ENCODE results near the gene RPL31. TPM values are rescaled to one million over a fixed set of nuclear protein-coding genes. Genes with fewer than 3 reads are reported as not detected.

The RPL31 gene
- total RNA-seq, 1 experiment from 2014 or later = 1,803 TPM

DNA sequence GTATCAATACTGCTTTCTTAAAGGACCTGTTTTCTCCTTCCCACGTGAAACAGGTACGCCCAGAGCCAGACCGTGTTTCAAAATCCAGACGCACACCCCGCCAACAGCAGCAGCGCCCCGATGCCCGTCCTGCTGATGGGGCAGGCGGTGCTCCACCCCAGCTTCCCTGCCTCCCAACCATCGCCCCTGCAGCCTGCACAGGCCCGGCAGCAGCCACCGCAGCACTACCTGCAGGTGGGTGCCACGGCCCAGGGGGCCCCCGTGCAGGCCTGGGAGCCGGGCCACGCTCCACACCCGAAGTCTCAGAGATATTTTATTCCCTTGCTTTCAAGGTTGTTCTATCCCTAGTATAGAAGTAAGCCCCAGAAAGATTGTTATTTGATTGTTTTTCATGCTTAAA is 8.8 kb upstream of the RPL31 start:
- DNase-seq (ENCODE audit: low read depth) = no peak

- no peak for DNase-seq (ENCODE audit: low read depth)
Observed at GRCh38 chr2:100995309-100996075, 6.6 kb upstream of the RPL31 start.

- DNase-seq (ENCODE audit: low read depth) = no peak
Observed at GRCh38 chr2:100997509-100998234, 4.4 kb upstream of the RPL31 start.

GRCh38 chr2:100998235-100998573 is 3.9 kb upstream of the RPL31 start:
- DNase-seq (ENCODE audit: low read depth) = no peak

DNA sequence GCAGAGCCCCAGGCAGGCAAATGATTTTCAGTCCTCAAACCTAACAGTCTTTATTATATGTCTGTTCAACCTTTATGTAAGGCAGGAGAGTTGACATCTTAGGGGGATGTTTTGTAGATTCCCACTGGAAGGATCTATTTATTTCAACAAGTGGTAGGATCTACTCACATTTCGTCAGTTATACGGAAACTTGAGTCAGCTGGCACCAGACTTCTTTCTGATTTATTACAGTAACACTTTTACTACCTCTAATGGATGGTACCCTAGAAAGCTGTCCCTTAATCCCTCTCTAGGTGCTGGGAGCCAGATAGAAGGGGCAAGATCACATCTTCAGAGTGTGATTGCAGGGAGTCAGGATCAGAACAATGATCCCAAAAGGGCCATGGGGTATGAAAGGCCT is 2.1 kb upstream of the RPL31 start:
- no peak for DNase-seq (ENCODE audit: low read depth)

DNA sequence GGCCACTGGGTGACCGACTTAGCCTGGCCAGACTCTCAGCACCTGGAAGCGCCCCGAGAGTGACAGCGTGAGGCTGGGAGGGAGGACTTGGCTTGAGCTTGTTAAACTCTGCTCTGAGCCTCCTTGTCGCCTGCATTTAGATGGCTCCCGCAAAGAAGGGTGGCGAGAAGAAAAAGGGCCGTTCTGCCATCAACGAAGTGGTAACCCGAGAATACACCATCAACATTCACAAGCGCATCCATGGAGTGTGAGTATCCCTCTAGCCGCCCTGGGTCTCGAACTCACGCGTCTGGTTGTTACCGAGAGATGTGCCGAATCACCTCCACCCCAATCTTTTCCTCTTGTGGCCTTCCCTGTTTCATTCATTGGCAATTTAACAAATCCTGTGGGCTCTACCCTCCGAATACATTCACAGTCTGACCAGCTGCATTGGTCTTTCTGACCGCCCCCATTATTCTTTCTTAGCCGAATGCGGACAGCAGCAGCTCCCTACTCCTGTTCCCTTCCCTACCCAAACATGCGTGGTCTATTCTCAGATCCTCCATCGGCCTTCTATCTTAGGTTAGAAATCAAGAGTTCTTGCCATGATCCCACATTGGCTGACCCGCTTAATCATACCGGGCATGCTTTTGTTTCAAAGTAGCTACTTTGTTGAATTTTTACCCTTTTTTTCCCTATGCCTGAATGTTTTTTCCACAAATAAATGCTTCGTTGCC is 631 bp downstream of the RPL31 start:
- no peak for DNase-seq (ENCODE audit: low read depth)

GRCh38 chr2:101003278-101003775 is 1.2 kb downstream of the RPL31 start:
- no peak for DNase-seq (ENCODE audit: low read depth)

DNA sequence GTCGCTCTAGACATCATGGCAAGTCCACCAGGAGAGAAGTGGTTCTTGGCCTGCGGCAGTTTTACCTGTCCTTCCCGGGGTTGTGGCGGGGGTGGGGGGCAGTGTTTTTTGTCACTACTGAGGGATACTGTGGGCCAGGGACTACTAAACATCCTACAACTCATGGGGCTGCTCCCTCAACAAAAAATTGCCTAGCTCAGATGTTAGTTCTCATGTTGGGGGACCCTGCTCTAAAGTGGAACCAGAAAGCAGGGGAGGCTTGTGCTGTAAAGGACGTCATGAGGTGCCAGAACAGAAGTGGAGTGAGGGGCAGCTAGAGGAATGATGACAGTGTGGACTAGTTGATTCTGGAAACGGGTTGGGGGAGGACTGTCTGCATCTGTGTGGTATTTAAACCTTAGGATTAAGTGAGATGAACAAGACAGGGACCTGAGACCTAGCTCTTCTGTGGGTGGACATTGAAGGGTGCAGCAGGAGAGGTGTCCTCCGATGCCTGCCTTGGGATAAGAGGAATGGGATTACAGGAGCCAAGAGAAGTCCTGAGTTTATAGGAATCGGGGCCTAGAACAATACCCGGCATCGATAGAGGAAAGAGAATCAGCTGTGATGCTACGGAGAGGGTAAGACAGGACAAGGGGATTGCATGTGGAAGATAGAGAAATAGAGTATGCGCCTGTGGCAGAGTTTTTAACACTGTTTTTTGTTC is 2.7 kb downstream of the RPL31 start:
- DNase-seq (ENCODE audit: low read depth) = no peak

- DNase-seq (ENCODE audit: low read depth) = no peak
Observed at GRCh38 chr2:101006065-101006715, 4.1 kb downstream of the RPL31 start.

GRCh38 chr2:101007415-101008345 is 5.6 kb downstream of the RPL31 start:
- DNase-seq (ENCODE audit: low read depth) = no peak

DNA sequence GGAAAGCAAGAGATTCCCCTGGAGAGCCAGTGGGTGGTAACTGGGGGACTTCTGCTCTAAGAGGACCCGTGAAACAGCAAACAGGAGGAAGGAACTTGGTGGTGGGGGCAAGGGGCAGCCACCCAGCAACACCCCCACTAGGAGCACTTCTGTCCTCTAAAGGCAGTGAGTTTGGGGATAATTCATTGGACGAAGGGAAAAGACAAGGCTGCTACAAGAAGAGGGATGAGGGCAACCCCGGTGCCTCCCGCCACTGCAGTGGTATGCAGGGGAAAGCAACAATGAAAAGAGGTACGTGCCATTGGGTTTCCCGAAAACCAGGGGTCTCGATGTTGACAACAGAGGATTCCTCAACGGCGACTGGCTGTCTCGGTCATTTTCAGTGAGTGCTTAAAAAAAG is 9.1 kb downstream of the RPL31 start:
- no peak for DNase-seq (ENCODE audit: low read depth)

DNA sequence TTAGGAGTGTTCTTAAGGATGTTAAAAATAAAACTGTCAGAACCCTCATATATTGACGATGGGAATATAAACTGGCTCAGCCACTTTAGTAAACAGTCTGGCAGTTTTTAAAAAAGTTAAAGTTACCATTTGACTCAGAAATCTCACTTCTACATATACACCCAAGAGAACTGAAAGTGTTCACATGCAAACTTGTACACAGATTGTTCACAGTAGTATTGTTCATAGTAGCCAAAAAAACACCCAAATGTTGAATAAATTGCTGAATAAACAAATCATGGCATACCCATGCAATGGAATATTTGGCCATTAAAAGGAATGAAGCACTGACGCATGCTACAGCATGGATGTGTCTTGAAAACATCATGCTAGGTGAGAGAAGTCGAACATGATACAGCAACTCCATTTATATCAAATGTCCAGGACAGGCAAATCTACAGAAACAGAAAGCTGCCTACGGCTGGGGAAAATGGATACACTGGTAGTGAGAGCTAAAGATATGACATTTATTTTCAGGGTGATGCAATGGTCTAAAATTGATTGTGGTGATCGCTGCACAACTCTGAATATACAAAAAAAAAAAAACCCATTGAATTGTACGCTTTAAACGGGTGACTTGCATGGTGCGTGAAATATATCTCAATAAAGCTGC is 10.1 kb downstream of the RPL31 start:
- DNase-seq (ENCODE audit: low read depth) = no peak

- DNase-seq (ENCODE audit: low read depth) = peak; percentile 43
Observed at GRCh38 chr2:101012706-101013181, 10.7 kb downstream of the RPL31 start.

DNA sequence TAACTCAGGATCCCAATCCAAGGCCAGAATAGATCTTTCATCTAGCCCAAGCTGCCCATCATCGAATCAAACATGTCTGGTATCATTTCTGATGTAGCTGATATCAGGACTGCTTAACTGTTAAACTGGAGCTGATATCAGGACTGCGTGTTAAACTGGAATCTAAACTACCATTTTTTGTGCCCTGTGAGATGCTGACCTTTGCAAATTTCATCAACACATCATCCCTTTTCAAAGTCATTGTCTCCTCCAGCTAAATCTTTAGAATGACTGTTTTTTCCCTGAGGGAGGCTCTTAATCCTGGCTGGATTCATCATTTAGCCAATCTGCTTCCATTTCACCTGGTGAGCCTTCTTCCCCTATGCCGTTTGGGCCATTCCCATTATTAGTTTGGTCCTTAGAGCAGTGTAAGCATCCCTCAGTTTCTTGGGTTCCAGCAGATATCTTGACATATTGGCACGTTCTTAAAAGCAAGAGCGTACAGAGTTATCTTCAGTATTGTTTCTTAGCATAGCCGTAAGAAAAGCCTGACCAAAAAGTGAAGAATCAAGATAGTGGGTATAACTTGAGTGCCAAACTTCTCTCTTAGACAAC is 12.3 kb downstream of the RPL31 start:
- DNase-seq (ENCODE audit: low read depth) = no peak

GRCh38 chr2:101017371-101017770 is 15.3 kb downstream of the RPL31 start:
- no peak for DNase-seq (ENCODE audit: low read depth)

DNA sequence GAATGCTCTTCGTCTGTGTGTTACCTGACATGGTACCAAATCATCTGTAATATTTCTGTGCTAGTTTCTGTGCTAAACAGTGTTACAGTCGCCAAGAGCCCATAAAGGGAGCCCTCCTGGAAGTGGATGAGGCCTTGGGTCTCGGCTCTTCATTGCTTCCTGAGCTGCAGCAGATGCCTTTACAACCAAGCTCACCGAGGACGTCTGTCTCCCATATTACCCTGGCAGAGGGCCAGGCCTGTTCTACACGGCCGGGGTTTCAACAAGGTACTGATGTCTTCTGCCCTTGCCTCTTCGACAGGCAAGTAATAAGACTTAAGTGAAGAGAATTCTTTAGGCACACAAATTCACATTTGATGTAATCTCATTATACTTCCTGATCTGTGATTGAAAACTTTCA is 16.8 kb downstream of the RPL31 start:
- DNase-seq (ENCODE audit: low read depth) = no peak

DNA sequence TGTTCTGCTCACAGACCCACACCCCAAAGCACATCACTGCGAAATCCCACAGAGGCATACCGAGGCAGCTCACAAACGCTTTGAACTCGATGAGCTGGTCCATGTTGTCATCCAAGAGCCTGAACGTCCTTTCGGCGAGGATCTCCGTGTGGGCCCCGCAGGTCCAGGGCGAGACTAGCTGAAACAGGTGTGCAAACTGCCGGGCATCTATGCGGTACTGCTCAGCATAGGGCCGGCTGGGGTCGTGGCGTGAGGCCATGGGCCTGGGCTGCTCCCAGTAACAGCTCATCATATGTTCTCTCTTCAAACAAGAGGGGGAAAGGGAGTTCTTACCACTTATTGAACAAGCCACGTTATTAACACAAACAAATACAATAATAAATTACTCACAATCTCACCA is 20.1 kb downstream of the RPL31 start:
- DNase-seq (ENCODE audit: low read depth) = no peak

DNA sequence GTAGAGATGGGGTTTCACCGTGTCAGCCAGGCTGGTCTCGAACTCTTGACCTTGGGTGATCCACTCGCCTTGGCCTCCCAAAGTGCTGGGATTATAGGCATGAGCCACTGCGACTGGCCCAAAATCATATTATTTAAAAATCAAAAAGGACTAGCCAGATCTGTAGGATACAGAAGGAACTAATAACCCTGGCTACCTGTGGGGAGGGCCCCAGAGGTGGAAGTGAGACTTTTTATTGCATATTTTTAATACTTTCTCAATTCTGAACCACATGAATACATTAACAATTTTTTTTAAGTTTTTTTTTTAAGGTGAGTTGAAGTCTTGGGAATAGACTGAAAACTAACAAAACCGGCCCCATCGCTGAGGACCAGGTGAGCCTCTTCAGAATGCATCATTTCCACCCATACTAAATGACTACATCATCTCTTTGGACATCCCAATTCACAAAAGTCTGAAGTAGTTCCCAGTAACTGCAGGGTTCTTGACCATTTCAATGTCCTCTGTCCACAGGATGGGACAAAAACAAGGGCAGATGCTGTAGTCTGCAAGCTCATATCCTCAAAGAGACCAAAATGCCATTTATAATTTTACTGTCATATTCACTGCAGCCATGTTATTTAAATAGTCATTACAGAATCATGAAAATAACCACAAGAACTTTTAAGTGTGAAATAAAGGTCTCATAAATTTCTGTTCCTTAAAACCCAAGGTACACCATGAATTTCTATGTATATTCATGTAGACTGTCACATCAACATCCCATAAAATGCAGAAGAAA is 21.4 kb downstream of the RPL31 start:
- DNase-seq (ENCODE audit: low read depth) = no peak

GRCh38 chr2:101025561-101025960 is 23.5 kb downstream of the RPL31 start:
- no peak for DNase-seq (ENCODE audit: low read depth)
